Pulmonary artery endothelial cell (primary cell): Measurements from ENCODE around the gene ACTL7B. TPM values are rescaled to one million over a fixed set of nuclear protein-coding genes. Genes with fewer than 3 reads are reported as not detected.

Source experiments
- total RNA-seq: library from RNA; depleted of rRNA; stranded (reverse); fragments of >200 nt; gene quantifications from 2 replicates; pipeline ENCODE4 v1.2.3, GENCODE V29; 2014

ACTL7B gene
- total RNA-seq, 1 donor from 2014 or later = under 0.01 TPM

Other genes starting within 250 kb of the ACTL7B start
- gene ACTL7A, start 6.3 kb upstream of the ACTL7B start, total RNA-seq = not detected in 2 replicates
- gene ELP1, start 78.1 kb upstream of the ACTL7B start, total RNA-seq = 30.8 and 43.5 TPM in 2 replicates
- gene ABITRAM, start 78.4 kb upstream of the ACTL7B start, total RNA-seq = 3.8 and 4.6 TPM in 2 replicates
- gene CTNNAL1, start 157.5 kb upstream of the ACTL7B start, total RNA-seq = 117 and 140 TPM in 2 replicates